Smooth muscle cell (in vitro differentiated cells): Measurements from ENCODE around the gene CYP2A6. TPM values are rescaled to one million over a fixed set of nuclear protein-coding genes. Genes with fewer than 3 reads are reported as not detected.
A peak's percentile ranks its signal among the peaks of the same experiment; 100 is the strongest.

Experiments used
- DNase-seq: peaks from one replicate; lab custom pipeline; 2025; ENCODE audit not compliant: unreplicated experiment; lab: John Stamatoyannopoulos, UW
- H2AFZ ChIP-seq: fragments of 200-600 bp; sonication (generic); 2 replicates; pipeline ENCODE4 v1.6.0; 2016; ENCODE audit warnings: antibody characterized with exemption, low read depth, mild to moderate bottlenecking
- H3F3A ChIP-seq: fragments of 200-600 bp; sonication (generic); 2 replicates; pipeline ENCODE4 v1.6.0; 2017; ENCODE audit warnings: antibody characterized with exemption, low read depth
- H3K27ac ChIP-seq: fragments of 200-600 bp; sonication (generic); 2 replicates; pipeline ENCODE4 v1.5.1; 2016; ENCODE audit warnings: low read depth, mild to moderate bottlenecking
- H3K27me3 ChIP-seq: fragments of 200-600 bp; sonication (generic); 2 replicates; pipeline ENCODE4 v1.6.1; 2016; ENCODE audit warnings: low read depth, mild to moderate bottlenecking
- H3K36me3 ChIP-seq: fragments of 200-600 bp; sonication (generic); 2 replicates; pipeline ENCODE4 v1.5.1; 2016; ENCODE audit warnings: low read depth
- H3K4me1 ChIP-seq: fragments of 200-600 bp; sonication (generic); 2 replicates; pipeline ENCODE4 v1.5.1; 2016; ENCODE audit warnings: low read depth
- H3K4me2 ChIP-seq: fragments of 200-600 bp; sonication (generic); 2 replicates; pipeline ENCODE4 v1.6.0; 2016; ENCODE audit warnings: mild to moderate bottlenecking
- H3K4me3 ChIP-seq: fragments of 200-600 bp; sonication (generic); 2 replicates; pipeline ENCODE4 v1.5.1; 2016; ENCODE audit warnings: mild to moderate bottlenecking
- H3K79me2 ChIP-seq: fragments of 200-600 bp; sonication (generic); 2 replicates; pipeline ENCODE4 v1.6.0; 2016; ENCODE audit warnings: low read depth, mild to moderate bottlenecking
- H3K9ac ChIP-seq: fragments of 200-600 bp; sonication (generic); 2 replicates; pipeline ENCODE4 v1.6.0; 2016; ENCODE audit warnings: low read depth
- H3K9me3 ChIP-seq: fragments of 200-600 bp; sonication (generic); replicated peaks from 2 replicates; pipeline ENCODE4 v1.5.1; 2016; ENCODE audit warnings: low read depth
- H4K20me1 ChIP-seq: fragments of 200-600 bp; sonication (generic); 2 replicates; pipeline ENCODE4 v1.6.0; 2016; ENCODE audit warnings: low read depth
- WGBS: methylation state at CpG from one replicate; pipeline ENCODE4 v1.1.7; 2016; ENCODE audit warnings: low lambda C conversion rate; 5-methylcytosine and 5-hydroxymethylcytosine counted together
- polyA plus RNA-seq: library from polyadenylated mRNA; unstranded; fragments of >200 nt; fragmentation: Nextera tagmentation; extraction: Ambion mirVana; gene quantifications from 2 replicates; pipeline ENCODE4 v1.2.1, GENCODE V29; 2016
- total RNA-seq: library from RNA; depleted of rRNA; stranded (reverse); fragments of >200 nt; gene quantifications from 2 replicates; pipeline ENCODE4 v1.2.3, GENCODE V29; 2014
- TF ChIP-seq, protein P1 (sequence below): fragments of 200-600 bp; sonication (generic); IDR thresholded peaks from 2 replicates; pipeline ENCODE4 v1.5.1; 2017; ENCODE audit warnings: borderline replicate concordance, mild to moderate bottlenecking, antibody characterized with exemption; ENCODE audit not compliant: insufficient read depth, poor library complexity, severe bottlenecking

The CYP2A6 gene
- total and polyA plus RNA-seq, 2 experiments from 2014 or later = not detected

DNA sequence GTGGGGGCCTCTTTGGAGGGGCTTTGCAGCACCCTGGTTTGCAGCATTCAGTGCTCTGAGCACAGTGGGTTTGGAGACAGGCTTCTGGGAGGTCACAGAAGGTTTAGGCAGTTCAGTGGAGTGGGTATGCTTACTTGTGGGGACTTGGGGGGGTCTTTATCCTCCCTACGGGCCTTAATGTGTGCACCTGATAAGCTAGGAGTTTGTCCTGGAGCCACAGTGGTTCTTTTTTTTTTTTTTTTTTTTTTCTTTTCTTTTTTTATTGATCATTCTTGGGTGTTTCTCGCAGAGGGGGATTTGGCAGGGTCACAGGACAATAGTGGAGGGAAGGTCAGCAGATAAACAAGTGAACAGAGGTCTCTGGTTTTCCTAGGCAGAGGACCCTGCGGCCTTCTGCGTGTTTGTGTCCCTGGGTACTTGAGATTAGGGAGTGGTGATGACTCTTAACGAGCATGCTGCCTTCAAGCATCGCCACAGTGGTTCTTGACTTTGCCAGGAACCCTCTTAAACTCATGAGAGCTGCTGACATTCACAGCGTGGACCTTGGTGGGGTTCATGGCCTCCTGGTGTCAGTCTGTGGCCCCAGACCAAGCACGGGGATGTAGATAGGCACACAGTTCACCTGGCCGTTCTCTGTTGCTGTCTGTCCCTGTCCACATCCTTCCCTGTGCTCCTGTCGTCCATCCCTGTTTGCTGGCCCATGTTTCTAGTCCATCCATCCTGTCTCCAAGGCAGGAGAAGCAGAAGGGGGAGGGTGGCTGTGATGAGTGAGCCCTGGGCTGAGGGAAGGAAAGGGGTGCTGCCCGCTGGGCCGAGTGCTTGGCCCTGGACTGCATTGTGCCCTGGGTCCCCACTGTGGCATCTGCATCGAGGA, 48.6 kb downstream of the CYP2A6 start:
- H3K4me1 ChIP-seq = peaks cover 26% of the 10 kb centered on the region
- H3K79me2 ChIP-seq = peaks cover 64% of the 10 kb centered on the region
- H4K20me1 ChIP-seq = peaks cover 69% of the 10 kb centered on the region
- peaks cover 17% of the 10 kb centered on the region for H3F3A ChIP-seq
- H2AFZ ChIP-seq = no peak overlapping the region
- no peaks in the 10 kb centered on the region for H3K36me3 ChIP-seq
- WGBS = 77% methylated on average over 12 of the region's 13 CpGs
- no peaks in the 10 kb centered on the region for H3K9me3 ChIP-seq
- no peak overlapping the region for H3K9ac ChIP-seq
- peak overlapping the region; percentile 7 for H3K4me3 ChIP-seq
- TF ChIP-seq, protein P1, sequence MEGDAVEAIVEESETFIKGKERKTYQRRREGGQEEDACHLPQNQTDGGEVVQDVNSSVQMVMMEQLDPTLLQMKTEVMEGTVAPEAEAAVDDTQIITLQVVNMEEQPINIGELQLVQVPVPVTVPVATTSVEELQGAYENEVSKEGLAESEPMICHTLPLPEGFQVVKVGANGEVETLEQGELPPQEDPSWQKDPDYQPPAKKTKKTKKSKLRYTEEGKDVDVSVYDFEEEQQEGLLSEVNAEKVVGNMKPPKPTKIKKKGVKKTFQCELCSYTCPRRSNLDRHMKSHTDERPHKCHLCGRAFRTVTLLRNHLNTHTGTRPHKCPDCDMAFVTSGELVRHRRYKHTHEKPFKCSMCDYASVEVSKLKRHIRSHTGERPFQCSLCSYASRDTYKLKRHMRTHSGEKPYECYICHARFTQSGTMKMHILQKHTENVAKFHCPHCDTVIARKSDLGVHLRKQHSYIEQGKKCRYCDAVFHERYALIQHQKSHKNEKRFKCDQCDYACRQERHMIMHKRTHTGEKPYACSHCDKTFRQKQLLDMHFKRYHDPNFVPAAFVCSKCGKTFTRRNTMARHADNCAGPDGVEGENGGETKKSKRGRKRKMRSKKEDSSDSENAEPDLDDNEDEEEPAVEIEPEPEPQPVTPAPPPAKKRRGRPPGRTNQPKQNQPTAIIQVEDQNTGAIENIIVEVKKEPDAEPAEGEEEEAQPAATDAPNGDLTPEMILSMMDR = no peak
- H3K4me2 ChIP-seq = peak overlapping the region; percentile 19
- DNase-seq = no peak
- H3K27ac ChIP-seq = no peak overlapping the region
- H3K27me3 ChIP-seq = no peaks in the 10 kb centered on the region

DNA sequence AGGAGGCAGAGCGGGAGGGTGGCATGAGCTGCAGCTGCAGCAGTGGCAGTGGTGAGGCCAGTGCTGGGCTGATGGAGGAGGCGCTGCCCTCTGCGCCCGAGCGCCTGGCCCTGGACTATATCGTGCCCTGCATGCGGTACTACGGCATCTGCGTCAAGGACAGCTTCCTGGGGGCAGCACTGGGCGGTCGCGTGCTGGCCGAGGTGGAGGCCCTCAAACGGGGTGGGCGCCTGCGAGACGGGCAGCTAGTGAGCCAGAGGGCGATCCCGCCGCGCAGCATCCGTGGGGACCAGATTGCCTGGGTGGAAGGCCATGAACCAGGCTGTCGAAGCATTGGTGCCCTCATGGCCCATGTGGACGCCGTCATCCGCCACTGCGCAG, 49.3 kb downstream of the CYP2A6 start:
- H3K9ac ChIP-seq = no peak overlapping the region

DNA sequence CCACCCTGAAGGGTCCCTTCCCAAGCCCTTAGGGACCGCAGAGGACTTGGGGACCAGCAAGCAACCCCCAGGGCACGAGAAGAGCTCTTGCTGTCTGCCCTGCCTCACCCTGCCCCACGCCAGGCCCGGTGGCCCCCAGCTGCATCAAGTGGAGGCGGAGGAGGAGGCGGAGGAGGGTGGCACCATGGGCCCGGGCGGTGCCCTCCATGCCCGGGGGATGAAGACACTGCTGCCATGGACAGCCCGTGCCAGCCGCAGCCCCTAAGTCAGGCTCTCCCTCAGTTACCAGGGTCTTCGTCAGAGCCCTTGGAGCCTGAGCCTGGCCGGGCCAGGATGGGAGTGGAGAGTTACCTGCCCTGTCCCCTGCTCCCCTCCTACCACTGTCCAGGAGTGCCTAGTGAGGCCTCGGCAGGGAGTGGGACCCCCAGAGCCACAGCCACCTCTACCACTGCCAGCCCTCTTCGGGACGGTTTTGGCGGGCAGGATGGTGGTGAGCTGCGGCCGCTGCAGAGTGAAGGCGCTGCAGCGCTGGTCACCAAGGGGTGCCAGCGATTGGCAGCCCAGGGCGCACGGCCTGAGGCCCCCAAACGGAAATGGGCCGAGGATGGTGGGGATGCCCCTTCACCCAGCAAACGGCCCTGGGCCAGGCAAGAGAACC, 49.8 kb downstream of the CYP2A6 start:
- H3K9me3 ChIP-seq = no peaks in the 10 kb centered on the region
- peak overlapping the region; percentile 94 for H3K4me3 ChIP-seq
- H3K27ac ChIP-seq = no peak overlapping the region
- H3K9ac ChIP-seq = peak overlapping the region; percentile 94
- TF ChIP-seq, protein P1 = no peak
- DNase-seq = no peak
- H4K20me1 ChIP-seq = peaks cover 57% of the 10 kb centered on the region
- no peaks in the 10 kb centered on the region for H3K36me3 ChIP-seq
- no peaks in the 10 kb centered on the region for H3K27me3 ChIP-seq
- H2AFZ ChIP-seq = no peak overlapping the region
- 92% methylated on average over 27 of the region's 27 CpGs for WGBS
- peaks cover 64% of the 10 kb centered on the region for H3K79me2 ChIP-seq
- H3F3A ChIP-seq = peaks cover 7% of the 10 kb centered on the region
- H3K4me1 ChIP-seq = peaks cover 15% of the 10 kb centered on the region
- peak overlapping the region; percentile 95 for H3K4me2 ChIP-seq

More for the DNA sequence above, 49.3 kb downstream of the CYP2A6 start:
- peaks cover 64% of the 10 kb centered on the region for H3K79me2 ChIP-seq
- no peaks in the 10 kb centered on the region for H3K9me3 ChIP-seq
- peak overlapping the region; percentile 12 for H3K4me2 ChIP-seq
- no peaks in the 10 kb centered on the region for H3K27me3 ChIP-seq
- H3K4me3 ChIP-seq = peak overlapping the region; percentile 94
- peaks cover 12% of the 10 kb centered on the region for H3F3A ChIP-seq
- no peak overlapping the region for H2AFZ ChIP-seq
- H3K4me1 ChIP-seq = peaks cover 19% of the 10 kb centered on the region
- peaks cover 62% of the 10 kb centered on the region for H4K20me1 ChIP-seq
- H3K27ac ChIP-seq = no peak overlapping the region
- TF ChIP-seq, protein P1 = no peak
- no peak for DNase-seq
- 95% methylated on average over 26 of the region's 27 CpGs for WGBS
- no peaks in the 10 kb centered on the region for H3K36me3 ChIP-seq
